ENCODE data around the gene GZF1. TPM values are rescaled to one million over a fixed set of nuclear protein-coding genes. Genes with fewer than 3 reads are reported as not detected.

The GZF1 gene
- polyA plus RNA-seq, 3 donors, result 5.5 to 215 (median 7.0) TPM

GRCh38 chr20:23412026-23412425 lies 50.0 kb downstream of the GZF1 start:
- Histone ChIP-seq H3K36me3 (replicated peaks in 1 of 2; ENCODE audit: control insufficient read depth in 1 of 2, insufficient read depth in 2 of 2, low read length in 2 of 2) (peaks cover 0 to 3% of the 10 kb centered on the region in 2 donors), H3K4me3 (replicated peaks in 1 of 3; ENCODE audit: low read depth in 2 of 3, low read length in 3 of 3) (no peak overlapping the region), H2AFZ (ENCODE audit: insufficient read depth, low read depth, low read length, poor library complexity, severe bottlenecking) (no peak overlapping the region), H3K4me1 (ENCODE audit: control insufficient read depth in 1 of 2, insufficient read depth in 2 of 2, low read length in 2 of 2) (no peaks in the 10 kb centered on the region), H3K4me2 (replicated peaks; ENCODE audit: extremely low read depth, low read length, poor library complexity, severe bottlenecking) (no peak overlapping the region), H3K27me3 (ENCODE audit: control insufficient read depth in 2 of 2, insufficient read depth in 2 of 2, low read length in 2 of 2) (no peaks in the 10 kb centered on the region), H3K9me3 (replicated peaks in 1 of 2; ENCODE audit: control insufficient read depth in 1 of 2, insufficient read depth in 1 of 2, low read length in 2 of 2) (no peaks in the 10 kb centered on the region), H4K20me1 (ENCODE audit: insufficient read depth, low read length) (peaks cover 65% of the 10 kb centered on the region), H3K9ac (ENCODE audit: insufficient read depth, low read length, poor library complexity, severe bottlenecking) (no peak overlapping the region), H3K27ac (ENCODE audit: low read depth in 1 of 2, low read length in 2 of 2) (no peak overlapping the region), H3K79me2 (ENCODE audit: insufficient read depth, low read length) (peaks cover 95% of the 10 kb centered on the region)
- 100% methylated on average over 1 of the region's 1 CpG for WGBS (ENCODE audit: insufficient coverage)
- Mint-ChIP-seq H3K4me1 (peaks cover 11% of the 10 kb centered on the region), H3K4me3 (no peak overlapping the region), H3K27me3 (ENCODE audit: low read depth in 3 of 3) (no peaks in the 10 kb centered on the region), H3K27ac (no peak overlapping the region), H3K9me3 (no peaks in the 10 kb centered on the region), H3K36me3 (peaks cover 4 to 10% of the 10 kb centered on the region in 2 donors)
- intact Hi-C loops (cut with micrococcal nuclease), result no loop called here
- DNase-seq, result no peak
- no peak for TF ChIP-seq CTCF (IDR thresholded peaks at IDR 0.05)

- Histone ChIP-seq H3K36me3 (replicated peaks in 1 of 2; ENCODE audit: control insufficient read depth in 1 of 2, insufficient read depth in 2 of 2, low read length in 2 of 2) (peaks cover 0 to 3% of the 10 kb centered on the region in 2 donors), H3K4me1 (ENCODE audit: control insufficient read depth in 1 of 2, insufficient read depth in 2 of 2, low read length in 2 of 2) (no peaks in the 10 kb centered on the region), H2AFZ (ENCODE audit: insufficient read depth, low read depth, low read length, poor library complexity, severe bottlenecking) (no peak overlapping the region), H4K20me1 (ENCODE audit: insufficient read depth, low read length) (peaks cover 47% of the 10 kb centered on the region), H3K27ac (ENCODE audit: low read depth in 1 of 2, low read length in 2 of 2) (no peak overlapping the region), H3K27me3 (ENCODE audit: control insufficient read depth in 2 of 2, insufficient read depth in 2 of 2, low read length in 2 of 2) (no peaks in the 10 kb centered on the region), H3K9ac (ENCODE audit: insufficient read depth, low read length, poor library complexity, severe bottlenecking) (no peak overlapping the region), H3K4me3 (replicated peaks in 1 of 3; ENCODE audit: low read depth in 2 of 3, low read length in 3 of 3) (no peak overlapping the region), H3K9me3 (replicated peaks in 1 of 2; ENCODE audit: control insufficient read depth in 1 of 2, insufficient read depth in 1 of 2, low read length in 2 of 2) (no peaks in the 10 kb centered on the region), H3K79me2 (ENCODE audit: insufficient read depth, low read length) (peaks cover 95% of the 10 kb centered on the region), H3K4me2 (replicated peaks; ENCODE audit: extremely low read depth, low read length, poor library complexity, severe bottlenecking) (no peak overlapping the region)
- Mint-ChIP-seq H3K9me3 (no peaks in the 10 kb centered on the region), H3K4me1 (peaks cover 18% of the 10 kb centered on the region), H3K36me3 (peaks cover 4 to 10% of the 10 kb centered on the region in 2 donors), H3K27me3 (ENCODE audit: low read depth in 3 of 3) (no peaks in the 10 kb centered on the region), H3K27ac (no peak overlapping the region), H3K4me3 (no peak overlapping the region)
- no peak for TF ChIP-seq CTCF (IDR thresholded peaks at IDR 0.05)
- no peak for DNase-seq
- intact Hi-C loops (cut with micrococcal nuclease), result no loop called here
- no CpG with 5 or more reads among the region's 3 CpGs for WGBS (ENCODE audit: insufficient coverage)
Observed at GRCh38 chr20:23413862-23414422, 52.0 kb downstream of the GZF1 start.
